Uterus (tissue), 2 donors: Measurements from ENCODE around the gene ABCG5.

Experiments
- CTCF ChIP-seq, 4 experiments: fragments of 200-600 bp in 2 of 4; fragments of 450-650 bp in 2 of 4; sonication (generic) in 2 of 4; IDR thresholded peaks; one replicate each; pipeline ENCODE4 v1.5.1; 2016 to 2019; ENCODE audit warnings: antibody characterized with exemption in 4 of 4, mild to moderate bottlenecking in 2 of 4, moderate library complexity in 1 of 4
- POLR2A ChIP-seq, 2 donors: fragments of 450-650 bp; IDR thresholded peaks; one replicate each; pipeline ENCODE4 v1.6.1; 2016; ENCODE audit warnings: antibody characterized with exemption in 2 of 2, mild to moderate bottlenecking in 1 of 2, moderate library complexity in 1 of 2

GRCh38 chr2:43812006-43812405, 26.6 kb downstream of the ABCG5 start:
- TF ChIP-seq POLR2A (IDR thresholded peaks at IDR 0.05) (no peak), CTCF (IDR thresholded peaks at IDR 0.05) (no peak)
